H1 (cell line): ENCODE results near the gene GALNTL6. TPM values are rescaled to one million over a fixed set of nuclear protein-coding genes. Genes with fewer than 3 reads are reported as not detected.

ENCODE experiments used
- EGR1 ChIP-seq: IDR thresholded peaks from 2 replicates; pipeline ENCODE4 v1.6.1; 2011; ENCODE audit warnings: low read depth, low read length, borderline replicate concordance
- RXRA ChIP-seq: IDR thresholded peaks from 2 replicates; pipeline ENCODE4 v1.6.1; 2011; ENCODE audit warnings: low read depth, mild to moderate bottlenecking, low read length, moderate library complexity; ENCODE audit not compliant: insufficient read depth
- SP4 ChIP-seq: IDR thresholded peaks from 2 replicates; pipeline ENCODE4 v1.6.1; 2012; ENCODE audit warnings: low read length, inconsistent platforms
- TCF12 ChIP-seq: IDR thresholded peaks from 2 replicates; pipeline ENCODE4 v1.6.1; 2011; ENCODE audit warnings: low read depth, mild to moderate bottlenecking, low read length
- polyA plus RNA-seq, 7 experiments: library from polyadenylated mRNA; depleted of rRNA in 3 of 7; stranded (reverse) in 5 of 7; unstranded in 2 of 7; fragments of >200 nt in 5 of 7; fragments of 200-250 nt in 2 of 7; gene quantifications; 1 replicate in 5 of 7; 2 replicates in 1 of 7; 4 replicates in 1 of 7; pipeline versions ENCODE4 v1.2.1 to v1.2.3, GENCODE V29; 2011 to 2013; ENCODE audit warnings: missing spikeins in 2 of 7, mixed read lengths in 2 of 7
- total RNA-seq: library from RNA; stranded (reverse); fragmentation: NEBNext Ultra II Directional; extraction: Animal tissue kit (Norgen Biotek cat#: 25700); gene quantifications from 2 replicates; pipeline ENCODE4 v1.2.1, GENCODE V29; 2021

GALNTL6 gene
- total and polyA plus RNA-seq, 2 of the 8 experiments (the other 6 are each of a cell fraction or from before 2014, with no cell fraction given), result 0.03 to 0.32 TPM

DNA sequence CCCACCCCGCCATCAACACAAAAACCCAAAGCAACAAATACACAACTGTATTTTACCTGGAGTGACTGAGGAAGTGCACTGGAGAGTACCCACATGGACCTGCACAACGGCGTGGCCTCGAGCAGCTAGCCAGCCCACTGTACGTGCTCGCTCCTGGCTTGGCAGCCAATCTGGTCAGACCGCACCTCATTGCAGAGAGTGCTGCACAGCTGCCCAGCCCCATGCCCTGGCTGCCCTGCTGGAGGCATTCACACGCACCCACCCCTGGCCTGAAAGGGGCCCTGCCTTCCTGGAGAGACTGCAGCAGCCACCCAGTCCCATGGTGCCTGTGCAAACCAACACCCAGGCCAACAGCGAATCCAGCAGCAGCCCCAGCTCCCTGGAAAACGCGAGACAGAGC is 116.3 kb downstream of the GALNTL6 start (continued):
- TF ChIP-seq RXRA, result no peak
- no peak for TF ChIP-seq TCF12
- TF ChIP-seq SP4, result no peak
- TF ChIP-seq EGR1, result no peak
